K562 (cell line): Measurements from ENCODE around the gene IGFALS. TPM values are rescaled to one million over a fixed set of nuclear protein-coding genes. Genes with fewer than 3 reads are reported as not detected.
A peak's percentile ranks its signal among the peaks of the same experiment; 100 is the strongest.

Experiments used
- CBFB ChIP-seq: sonication (generic); formaldehyde crosslinking; IDR thresholded peaks from 2 replicates; pipeline ENCODE4 v1.4.0; 2020; ENCODE audit warnings: mild to moderate bottlenecking, missing genetic modification reagents
- CREBBP ChIP-seq: IDR thresholded peaks from one replicate; pipeline ENCODE4 v1.6.1; 2012; ENCODE audit warnings: low read depth, mild to moderate bottlenecking, control low read depth, inconsistent platforms, low read length
- CREM ChIP-seq: IDR thresholded peaks from 2 replicates; pipeline ENCODE4 v1.6.1; 2014; ENCODE audit warnings: antibody characterized with exemption, low read depth
- DACH1 ChIP-seq: fragments of 450-650 bp; IDR thresholded peaks from 2 replicates; pipeline ENCODE4 v1.6.1; 2018; ENCODE audit not compliant: partially characterized antibody
- ETS2 ChIP-seq: IDR thresholded peaks from 2 replicates; pipeline ENCODE4 v1.6.1; 2016; ENCODE audit warnings: borderline replicate concordance, missing genetic modification characterization, mild to moderate bottlenecking, moderate library complexity, missing compliant biosample characterization; ENCODE audit not compliant: poor library complexity, severe bottlenecking
- ETV1 ChIP-seq: fragments of 450-650 bp; conservative IDR thresholded peaks from 2 replicates; pipeline ENCODE4 v1.6.1; 2016; ENCODE audit warnings: missing genetic modification characterization, control low read depth, low read depth, missing compliant biosample characterization
- HNRNPL ChIP-seq: fragments of 200-400 bp; formaldehyde crosslinking; IDR thresholded peaks from 2 replicates; pipeline ENCODE4 v1.6.1; 2017; ENCODE audit warnings: low read depth, mild to moderate bottlenecking, low read length
- HNRNPLL ChIP-seq: fragments of 200-400 bp; formaldehyde crosslinking; IDR thresholded peaks from 2 replicates; pipeline ENCODE4 v1.6.1; 2017; ENCODE audit warnings: low read length, low read depth, mild to moderate bottlenecking; ENCODE audit not compliant: poor library complexity, severe bottlenecking
- IFI16 ChIP-seq: fragments of 250-450 bp; sonication (Bioruptor Pico); IDR thresholded peaks from 2 replicates; pipeline ENCODE4 v2.1.2; 2022; ENCODE audit warnings: mild to moderate bottlenecking, inconsistent platforms
- ILK ChIP-seq: fragments of 450-650 bp; IDR thresholded peaks from 2 replicates; pipeline ENCODE4 v1.6.1; 2016; ENCODE audit warnings: missing genetic modification characterization, low read depth, mild to moderate bottlenecking, missing compliant biosample characterization, moderate library complexity, borderline replicate concordance
- LCOR ChIP-seq: sonication (generic); formaldehyde crosslinking; IDR thresholded peaks from 2 replicates; pipeline ENCODE4 v1.8.0; 2022; ENCODE audit warnings: mild to moderate bottlenecking, missing genetic modification reagents
- NFXL1 ChIP-seq: fragments of 450-650 bp; formaldehyde crosslinking; IDR thresholded peaks from 2 replicates; pipeline ENCODE4 v1.4.0; 2021; ENCODE audit warnings: mild to moderate bottlenecking
- NR3C1 ChIP-seq: sonication (generic); formaldehyde crosslinking; IDR thresholded peaks from 2 replicates; pipeline ENCODE4 v1.8.1; 2022; ENCODE audit warnings: missing genetic modification reagents
- PCBP1 ChIP-seq: fragments of 200-400 bp; formaldehyde crosslinking; IDR thresholded peaks from 2 replicates; pipeline ENCODE4 v1.6.1; 2018; ENCODE audit warnings: mild to moderate bottlenecking, low read depth, low read length; ENCODE audit not compliant: poor library complexity, severe bottlenecking
- PPARD ChIP-seq: fragments of 250-450 bp; sonication (Bioruptor Pico); IDR thresholded peaks from 2 replicates; pipeline ENCODE4 v1.8.0; 2022; ENCODE audit warnings: inconsistent platforms, mild to moderate bottlenecking, moderate library complexity
- PRMT5 ChIP-seq: sonication (generic); formaldehyde crosslinking; IDR thresholded peaks from 2 replicates; pipeline ENCODE4 v1.5.0; 2020; ENCODE audit warnings: missing genetic modification reagents
- PYGO2 ChIP-seq: fragments of 450-650 bp; IDR thresholded peaks from 2 replicates; pipeline ENCODE4 v1.6.1; 2016; ENCODE audit warnings: mild to moderate bottlenecking, missing genetic modification characterization, moderate library complexity, missing compliant biosample characterization
- SLC30A9 ChIP-seq: fragments of 250-450 bp; sonication (Bioruptor Pico); IDR thresholded peaks from 2 replicates; pipeline ENCODE4 v1.8.0; 2022; ENCODE audit warnings: mild to moderate bottlenecking, moderate library complexity
- TAF7 ChIP-seq: fragments of 450-650 bp; IDR thresholded peaks from 2 replicates; pipeline ENCODE4 v1.6.1; 2016; ENCODE audit warnings: missing genetic modification characterization, missing compliant biosample characterization
- ZNF253 ChIP-seq: fragments of 250-450 bp; sonication (Bioruptor Pico); conservative IDR thresholded peaks from 2 replicates; pipeline ENCODE4 v1.6.1; 2021; ENCODE audit warnings: mild to moderate bottlenecking
- ZNF41 ChIP-seq: fragments of 250-450 bp; sonication (Bioruptor Pico); conservative IDR thresholded peaks from 2 replicates; pipeline ENCODE4 v1.4.0; 2020; ENCODE audit warnings: mild to moderate bottlenecking
- ZNF75A ChIP-seq: fragments of 450-650 bp; formaldehyde crosslinking; IDR thresholded peaks from 2 replicates; pipeline ENCODE4 v1.4.0; 2020; ENCODE audit warnings: mild to moderate bottlenecking
- ZNF766 ChIP-seq: fragments of 200-800 bp; sonication (Bioruptor generic); conservative IDR thresholded peaks from 2 replicates; pipeline ENCODE4 v1.6.1; 2016; ENCODE audit warnings: missing genetic modification characterization, missing compliant biosample characterization
- polyA plus RNA-seq, 8 experiments: library from polyadenylated mRNA; depleted of rRNA in 4 of 8; stranded (reverse) in 5 of 8; unstranded in 3 of 8; fragments of >200 nt; fragmentation: Nextera tagmentation in 2 of 8; fragmentation: Illumina TruSeq in 1 of 8; extraction: Ambion mirVana in 2 of 8; extraction: Trizol in 1 of 8; gene quantifications; 2 replicates each; pipeline versions ENCODE4 v1.2.1 to v1.2.3, GENCODE V29; 2011 to 2014; ENCODE audit warnings: inconsistent platforms in 1 of 8, missing spikeins in 1 of 8
- total RNA-seq, 7 experiments: library from RNA; depleted of rRNA in 6 of 7; stranded (reverse); fragments of >200 nt in 6 of 7; fragmentation: Illumina TruSeq in 2 of 7; extraction: Trizol in 2 of 7; gene quantifications; 2 replicates each; pipeline versions ENCODE4 v1.2.1 to v1.2.3, GENCODE V29; 2011 to 2021; ENCODE audit warnings: low replicate concordance in 1 of 7
- TF ChIP-seq, protein P1 (sequence below), 2 experiments: IDR thresholded peaks; 2 replicates each; pipeline ENCODE4 v1.6.1; 2012; ENCODE audit warnings: improper control_type of control experiment in 2 of 2, low read depth in 2 of 2, low read length in 2 of 2, borderline replicate concordance in 1 of 2
- TF ChIP-seq, protein P2 (sequence below): sonication (generic); formaldehyde crosslinking; IDR thresholded peaks from 2 replicates; pipeline ENCODE4 v1.8.0; 2022; ENCODE audit warnings: mild to moderate bottlenecking, low read depth, missing genetic modification reagents
- TF ChIP-seq, protein P3 (sequence below): sonication (generic); formaldehyde crosslinking; IDR thresholded peaks from 2 replicates; pipeline ENCODE4 v1.5.0; 2020; ENCODE audit warnings: missing genetic modification reagents

IGFALS gene
- total and polyA plus RNA-seq, 9 of the 15 experiments (the other 6 are each of a cell fraction or from before 2014, with no cell fraction given) = not detected

DNA sequence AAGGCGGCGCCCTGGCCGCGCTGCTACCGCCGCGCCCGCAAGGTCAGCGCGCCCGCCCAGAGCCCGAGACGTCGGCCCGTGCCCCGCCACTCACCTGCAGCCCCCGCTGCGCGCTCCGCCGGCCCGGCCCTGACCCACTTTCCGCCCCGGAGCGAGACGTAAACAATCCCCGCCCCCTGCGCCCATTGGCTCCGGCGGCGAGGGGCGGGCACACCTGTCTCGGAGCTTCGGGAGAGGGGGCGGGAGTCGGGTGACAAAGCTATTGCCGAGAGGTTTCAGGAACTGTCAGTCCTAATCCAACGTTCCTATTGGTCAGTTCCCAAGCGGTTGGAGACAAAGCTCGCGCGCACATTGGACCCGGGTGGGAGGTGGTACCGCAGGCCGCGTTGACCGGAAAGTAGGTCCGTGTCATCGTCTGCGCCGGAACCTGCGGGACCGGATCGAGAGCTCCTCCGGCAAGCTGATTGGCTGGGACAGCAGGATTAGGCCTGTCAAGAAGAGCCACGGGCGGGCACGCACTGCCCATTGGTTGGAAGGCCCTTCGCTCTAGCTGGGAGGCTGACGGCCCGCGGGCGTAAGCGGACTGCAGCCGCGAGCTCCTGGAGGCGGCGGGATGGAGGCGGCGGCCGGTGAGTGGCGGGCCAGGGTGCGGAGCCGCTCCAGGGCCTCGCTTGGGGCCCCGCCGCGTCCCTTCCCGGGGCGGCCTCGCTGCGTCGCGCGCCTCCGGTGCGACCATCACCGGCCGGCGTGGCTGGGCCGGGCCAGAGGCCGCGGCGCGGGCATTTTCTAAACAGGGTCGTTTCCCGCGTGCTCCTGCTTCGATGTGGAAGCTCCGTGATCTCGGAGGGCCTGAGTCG, 10.9 kb downstream of the IGFALS start, which contains the start of the genes NUBP2 and SPSB3 (continued):
- no peak for TF ChIP-seq ZNF253 (CRISPR knock-in tag)
- no peak for TF ChIP-seq ILK
- no peak for TF ChIP-seq PPARD (CRISPR knock-in tag)
- no peak for TF ChIP-seq PYGO2 (tag)
- TF ChIP-seq, protein P1, sequence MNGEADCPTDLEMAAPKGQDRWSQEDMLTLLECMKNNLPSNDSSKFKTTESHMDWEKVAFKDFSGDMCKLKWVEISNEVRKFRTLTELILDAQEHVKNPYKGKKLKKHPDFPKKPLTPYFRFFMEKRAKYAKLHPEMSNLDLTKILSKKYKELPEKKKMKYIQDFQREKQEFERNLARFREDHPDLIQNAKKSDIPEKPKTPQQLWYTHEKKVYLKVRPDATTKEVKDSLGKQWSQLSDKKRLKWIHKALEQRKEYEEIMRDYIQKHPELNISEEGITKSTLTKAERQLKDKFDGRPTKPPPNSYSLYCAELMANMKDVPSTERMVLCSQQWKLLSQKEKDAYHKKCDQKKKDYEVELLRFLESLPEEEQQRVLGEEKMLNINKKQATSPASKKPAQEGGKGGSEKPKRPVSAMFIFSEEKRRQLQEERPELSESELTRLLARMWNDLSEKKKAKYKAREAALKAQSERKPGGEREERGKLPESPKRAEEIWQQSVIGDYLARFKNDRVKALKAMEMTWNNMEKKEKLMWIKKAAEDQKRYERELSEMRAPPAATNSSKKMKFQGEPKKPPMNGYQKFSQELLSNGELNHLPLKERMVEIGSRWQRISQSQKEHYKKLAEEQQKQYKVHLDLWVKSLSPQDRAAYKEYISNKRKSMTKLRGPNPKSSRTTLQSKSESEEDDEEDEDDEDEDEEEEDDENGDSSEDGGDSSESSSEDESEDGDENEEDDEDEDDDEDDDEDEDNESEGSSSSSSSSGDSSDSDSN (IDR thresholded peaks at IDR 0.05; ENCODE audit: borderline replicate concordance in 1 of 2, low read depth in 2 of 2, low read length in 2 of 2) = no peak
- TF ChIP-seq, protein P2, sequence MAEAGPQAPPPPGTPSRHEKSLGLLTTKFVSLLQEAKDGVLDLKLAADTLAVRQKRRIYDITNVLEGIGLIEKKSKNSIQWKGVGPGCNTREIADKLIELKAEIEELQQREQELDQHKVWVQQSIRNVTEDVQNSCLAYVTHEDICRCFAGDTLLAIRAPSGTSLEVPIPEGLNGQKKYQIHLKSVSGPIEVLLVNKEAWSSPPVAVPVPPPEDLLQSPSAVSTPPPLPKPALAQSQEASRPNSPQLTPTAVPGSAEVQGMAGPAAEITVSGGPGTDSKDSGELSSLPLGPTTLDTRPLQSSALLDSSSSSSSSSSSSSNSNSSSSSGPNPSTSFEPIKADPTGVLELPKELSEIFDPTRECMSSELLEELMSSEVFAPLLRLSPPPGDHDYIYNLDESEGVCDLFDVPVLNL = no peak
- TF ChIP-seq PRMT5 (CRISPR knock-in tag) = no peak
- no peak for TF ChIP-seq DACH1
- TF ChIP-seq ETS2 (tag) = no peak
- TF ChIP-seq ETV1 (tag) = no peak
- no peak for TF ChIP-seq IFI16
- TF ChIP-seq HNRNPLL = peak; percentile 75
- TF ChIP-seq ZNF41 (CRISPR knock-in tag) = no peak
- peak; percentile 99 for TF ChIP-seq CREM
- TF ChIP-seq NR3C1 = no peak
- no peak for TF ChIP-seq NFXL1
- TF ChIP-seq, protein P3, sequence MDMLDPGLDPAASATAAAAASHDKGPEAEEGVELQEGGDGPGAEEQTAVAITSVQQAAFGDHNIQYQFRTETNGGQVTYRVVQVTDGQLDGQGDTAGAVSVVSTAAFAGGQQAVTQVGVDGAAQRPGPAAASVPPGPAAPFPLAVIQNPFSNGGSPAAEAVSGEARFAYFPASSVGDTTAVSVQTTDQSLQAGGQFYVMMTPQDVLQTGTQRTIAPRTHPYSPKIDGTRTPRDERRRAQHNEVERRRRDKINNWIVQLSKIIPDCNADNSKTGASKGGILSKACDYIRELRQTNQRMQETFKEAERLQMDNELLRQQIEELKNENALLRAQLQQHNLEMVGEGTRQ = no peak
- no peak for TF ChIP-seq HNRNPL
- TF ChIP-seq ZNF766 (CRISPR knock-in tag) = no peak
- TF ChIP-seq PCBP1 = no peak
- TF ChIP-seq CREBBP = no peak
- TF ChIP-seq LCOR (CRISPR knock-in tag) = no peak
- TF ChIP-seq ZNF75A = no peak
- no peak for TF ChIP-seq TAF7 (tag)
- TF ChIP-seq SLC30A9 (CRISPR knock-in tag) = no peak
- TF ChIP-seq CBFB = no peak
